GM19023 (cell line): ENCODE measurements around the gene ALDH3A1.
A peak's percentile ranks its signal among the peaks of the same experiment; 100 is the strongest.

Experiments
- ATAC-seq: cut with Tn5 transposase; IDR thresholded peaks from one replicate; pipeline ENCODE4 v1.9.1; 2021; ENCODE audit warnings: mild to moderate bottlenecking, moderate library complexity; ENCODE audit not compliant: unreplicated experiment

ALDH3A1 gene

GRCh38 chr17:19760746-19761145 is 12.6 kb upstream of the ALDH3A1 start:
- ATAC-seq: no peak

GRCh38 chr17:19759568-19760549 is 11.8 kb upstream of the ALDH3A1 start:
- ATAC-seq: no peak

GRCh38 chr17:19757536-19758180 is 9.6 kb upstream of the ALDH3A1 start:
- ATAC-seq: no peak

- ATAC-seq: no peak
Observed at GRCh38 chr17:19756546-19756945, 8.4 kb upstream of the ALDH3A1 start.

- peak; percentile 50 for ATAC-seq
Observed at GRCh38 chr17:19755821-19756510, 7.9 kb upstream of the ALDH3A1 start.

- ATAC-seq: no peak
Observed at GRCh38 chr17:19755392-19755791, 7.3 kb upstream of the ALDH3A1 start.

GRCh38 chr17:19753661-19754463 is 5.8 kb upstream of the ALDH3A1 start:
- no peak for ATAC-seq

GRCh38 chr17:19753051-19753509 is 5.0 kb upstream of the ALDH3A1 start:
- no peak for ATAC-seq

- no peak for ATAC-seq
Observed at GRCh38 chr17:19752216-19753050, 4.3 kb upstream of the ALDH3A1 start.

GRCh38 chr17:19750835-19751234 is 2.7 kb upstream of the ALDH3A1 start:
- no peak for ATAC-seq

GRCh38 chr17:19750020-19750572 is 2.0 kb upstream of the ALDH3A1 start:
- no peak for ATAC-seq

- ATAC-seq: no peak
Observed at GRCh38 chr17:19748807-19749193, 702 bp upstream of the ALDH3A1 start.

GRCh38 chr17:19747159-19747719 is 859 bp downstream of the ALDH3A1 start:
- no peak for ATAC-seq

GRCh38 chr17:19746517-19746916 is 1.6 kb downstream of the ALDH3A1 start:
- no peak for ATAC-seq

- no peak for ATAC-seq
Observed at GRCh38 chr17:19744922-19745757, 3.0 kb downstream of the ALDH3A1 start.

GRCh38 chr17:19744492-19744891 is 3.6 kb downstream of the ALDH3A1 start:
- no peak for ATAC-seq

GRCh38 chr17:19743101-19744100 is 4.7 kb downstream of the ALDH3A1 start:
- no peak for ATAC-seq
